Type B pancreatic cell (in vitro differentiated cells): Measurements from ENCODE around the gene SLC10A2. TPM values are rescaled to one million over a fixed set of nuclear protein-coding genes. Genes with fewer than 3 reads are reported as not detected.

ENCODE experiments used
- DNase-seq: peaks from one replicate; pipeline ENCODE4 v3.0.0; 2021; ENCODE audit warnings: mixed read lengths; ENCODE audit not compliant: unreplicated experiment; ENCODE audit errors: extremely low spot score
- H3K27ac Mint-ChIP-seq: 2 replicates; pipeline ENCODE4 v1.8.0; 2021; ENCODE audit warnings: mild to moderate bottlenecking, mixed read lengths
- H3K27me3 Mint-ChIP-seq: 2 replicates; pipeline ENCODE4 v1.8.0; 2021; ENCODE audit warnings: mixed read lengths
- H3K36me3 Mint-ChIP-seq: 2 replicates; pipeline ENCODE4 v1.8.0; 2021; ENCODE audit warnings: mixed read lengths
- H3K4me1 Mint-ChIP-seq: one replicate; pipeline ENCODE4 v1.8.0; 2021; ENCODE audit warnings: mixed read lengths; ENCODE audit not compliant: unreplicated experiment
- H3K4me3 Mint-ChIP-seq: 2 replicates; pipeline ENCODE4 v1.8.0; 2021; ENCODE audit warnings: mild to moderate bottlenecking, mixed read lengths
- H3K9me3 Mint-ChIP-seq: 2 replicates; pipeline ENCODE4 v1.8.0; 2021; ENCODE audit warnings: mixed read lengths
- CTCF ChIP-seq: fragments of 200-600 bp; sonication (generic); conservative IDR thresholded peaks from 2 replicates; pipeline ENCODE4 v1.5.0; 2021; ENCODE audit warnings: antibody characterized with exemption, mild to moderate bottlenecking
- total RNA-seq: library from RNA; stranded (reverse); gene quantifications from 2 replicates; pipeline ENCODE4 v1.2.1, GENCODE V29; 2021; ENCODE audit warnings: low replicate concordance

The SLC10A2 gene
- total RNA-seq, 1 donor from 2014 or later, result 1.7 TPM

- Mint-ChIP-seq H3K4me1 (peaks cover 32% of the 10 kb centered on the region), H3K27ac (peak overlapping the region; percentile 60), H3K9me3 (peaks cover 26% of the 10 kb centered on the region), H3K36me3 (no peaks in the 10 kb centered on the region), H3K4me3 (no peak overlapping the region), H3K27me3 (no peaks in the 10 kb centered on the region)
- DNase-seq, result no peak
- no peak for TF ChIP-seq CTCF
These were observed 63.9 kb downstream of the SLC10A2 start for GRCh38 chr13:103002279-103002678.

GRCh38 chr13:103000157-103000556, 66.1 kb downstream of the SLC10A2 start:
- TF ChIP-seq CTCF, result no peak
- H3K9me3 Mint-ChIP-seq, result peaks cover 26% of the 10 kb centered on the region
- H3K27ac Mint-ChIP-seq, result no peak overlapping the region
- no peak for DNase-seq
- H3K36me3 Mint-ChIP-seq, result no peaks in the 10 kb centered on the region
- no peaks in the 10 kb centered on the region for H3K27me3 Mint-ChIP-seq
- peaks cover 24% of the 10 kb centered on the region for H3K4me1 Mint-ChIP-seq
- H3K4me3 Mint-ChIP-seq, result no peak overlapping the region

- no peak for TF ChIP-seq CTCF
- H3K9me3 Mint-ChIP-seq, result peaks cover 21% of the 10 kb centered on the region
- no peak overlapping the region for H3K27ac Mint-ChIP-seq
- no peak overlapping the region for H3K4me3 Mint-ChIP-seq
- DNase-seq, result no peak
- peaks cover 18% of the 10 kb centered on the region for H3K4me1 Mint-ChIP-seq
- H3K27me3 Mint-ChIP-seq, result no peaks in the 10 kb centered on the region
- no peaks in the 10 kb centered on the region for H3K36me3 Mint-ChIP-seq
These were observed 66.7 kb downstream of the SLC10A2 start for GRCh38 chr13:102999499-102999898.

Other genes starting within 250 kb of the SLC10A2 start
- gene ERCC5, start 220.4 kb downstream of the SLC10A2 start, total RNA-seq, result 44.1 and 51.6 TPM in 2 replicates